ENCODE measurements around the gene PKLR.
"Not testable (repeated sequence)": the region's sequence is repeated elsewhere in the genome, so short reads cannot be mapped to it uniquely, and the experiment has no call there.

Gene PKLR

GRCh38 chr1:155301342-155301841 is at the start of gene PKLR:
Gene PKLR (minus strand): TSS chr1:155301438. CDS start chr1:155301395, 43 bp downstream.
- DNase-seq, result no peak

GRCh38 chr1:155342842-155343241 is 41.6 kb upstream of the PKLR start:
- DNase-seq, result no peak

GRCh38 chr1:155339515-155340097 is 38.4 kb upstream of the PKLR start:
- DNase-seq, result no peak

- DNase-seq, result no peak
Measured at GRCh38 chr1:155334962-155335361, 33.7 kb upstream of the PKLR start.

GRCh38 chr1:155329980-155330598 is 28.9 kb upstream of the PKLR start:
- DNase-seq, result no peak

- not testable (repeated sequence) for DNase-seq
Measured at GRCh38 chr1:155328856-155329255, 27.6 kb upstream of the PKLR start.

GRCh38 chr1:155327981-155328380 is 26.7 kb upstream of the PKLR start:
- DNase-seq, result no peak

- no peak for DNase-seq
Measured at GRCh38 chr1:155326631-155327037, 25.4 kb upstream of the PKLR start.

- DNase-seq, result no peak
Measured at GRCh38 chr1:155326020-155326526, 24.8 kb upstream of the PKLR start.

- DNase-seq, result no peak
Measured at GRCh38 chr1:155325603-155325893, 24.3 kb upstream of the PKLR start.

- peak in 1 of 2 donors; percentile 51 for DNase-seq
Measured at GRCh38 chr1:155324717-155325602, 23.7 kb upstream of the PKLR start.

- peak; percentile 88 to 95 for DNase-seq
Measured at GRCh38 chr1:155324037-155324716, 22.9 kb upstream of the PKLR start.

- DNase-seq, result peak; percentile 31 to 94
Measured at GRCh38 chr1:155323729-155324036, 22.4 kb upstream of the PKLR start.

GRCh38 chr1:155322953-155323728 is 21.9 kb upstream of the PKLR start:
- peak; percentile 75 to 79 for DNase-seq

GRCh38 chr1:155322571-155322952 is 21.3 kb upstream of the PKLR start:
- DNase-seq, result no peak

GRCh38 chr1:155321639-155322503 is 20.6 kb upstream of the PKLR start:
- no peak for DNase-seq

- DNase-seq, result peak; percentile 23 to 25
Measured at GRCh38 chr1:155320661-155321617, 19.7 kb upstream of the PKLR start, which contains the start of gene RUSC1. Gene RUSC1 (plus strand): TSS chr1:155320894. CDS start chr1:155321774, 880 bp downstream.

GRCh38 chr1:155320252-155320651 is 19.0 kb upstream of the PKLR start:
- no peak for DNase-seq

GRCh38 chr1:155319536-155319935 is 18.3 kb upstream of the PKLR start:
- no peak for DNase-seq

GRCh38 chr1:155318082-155318481 is 16.8 kb upstream of the PKLR start:
- DNase-seq, result no peak
